ENCODE results near the gene TEX11.
"Not testable (repeated sequence)": the region's sequence is repeated elsewhere in the genome, so short reads cannot be mapped to it uniquely, and the experiment has no call there.

The TEX11 gene

GRCh38 chrX:70908541-70908940 is at the start of gene TEX11:
TSS of gene TEX11 (minus strand) at chrX:70908711. CDS start at chrX:70907789, 922 bp downstream.
- no peak for DNase-seq (ENCODE audit: low spot score)

- DNase-seq (ENCODE audit: low spot score): no peak
These were observed 46.4 kb upstream of the TEX11 start for GRCh38 chrX:70954871-70955270.

DNA sequence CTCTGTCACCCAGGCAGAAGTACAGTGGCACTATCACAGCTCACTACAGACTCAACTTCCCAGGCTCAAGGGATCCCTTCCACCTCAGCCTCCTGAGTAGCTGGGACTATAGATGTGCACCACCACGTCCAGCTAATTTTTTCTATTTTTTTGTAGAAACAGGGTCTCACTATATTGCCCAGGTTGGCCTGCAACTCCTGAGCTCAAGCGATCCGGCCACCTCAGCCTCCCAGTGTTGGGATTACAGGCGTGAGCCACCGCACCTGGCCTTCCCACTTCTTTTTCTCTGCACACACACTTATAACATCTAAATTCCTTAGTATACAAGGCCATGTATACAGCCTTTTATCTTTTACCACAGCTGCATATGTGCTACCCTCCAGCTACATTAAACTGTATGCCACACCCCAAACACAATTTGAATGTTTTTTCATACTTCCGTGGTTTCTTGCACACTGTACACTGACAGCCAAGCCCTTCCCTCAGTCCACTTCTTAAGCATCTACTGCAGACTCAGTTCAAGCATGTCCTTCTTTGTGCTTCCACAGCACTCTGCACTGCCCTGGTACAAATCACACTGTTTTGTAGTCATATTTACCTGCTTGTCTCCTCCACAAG is 15.9 kb upstream of the TEX11 start:
- no peak for DNase-seq (ENCODE audit: low spot score)

DNA sequence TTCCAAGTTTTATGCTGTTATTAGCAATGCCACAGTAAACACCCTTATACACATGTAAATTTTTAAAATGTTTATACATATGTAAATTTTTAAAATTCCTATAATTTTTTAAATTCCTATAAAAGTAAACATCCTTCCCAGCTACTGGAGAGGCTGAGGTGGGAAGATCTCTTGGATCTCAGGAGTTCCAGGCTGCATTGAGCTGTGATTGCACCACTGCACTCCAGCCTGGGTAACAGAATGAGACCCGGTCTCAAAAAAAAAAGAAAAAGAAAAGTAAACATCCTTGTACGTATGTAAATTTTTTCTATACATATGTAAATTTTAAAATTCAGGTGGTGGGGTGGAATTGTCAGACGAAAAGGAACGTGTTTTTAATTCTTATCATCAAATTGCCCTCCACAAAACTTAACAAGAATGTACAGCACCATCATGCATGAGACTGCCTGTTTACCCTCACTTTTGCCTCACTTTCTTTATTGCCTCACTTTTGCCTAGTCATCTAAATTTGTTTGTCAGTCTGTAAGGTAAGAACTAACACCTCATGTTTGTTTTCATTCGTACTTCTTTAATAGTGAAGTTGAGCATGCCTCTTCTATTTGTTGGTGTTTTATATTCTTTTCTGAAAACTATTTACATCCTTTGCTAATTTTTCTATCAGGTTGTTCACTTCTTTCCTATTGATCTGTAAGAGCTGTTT is 14.4 kb upstream of the TEX11 start:
- no peak for DNase-seq (ENCODE audit: low spot score)

GRCh38 chrX:70921709-70922352 is 13.3 kb upstream of the TEX11 start:
- DNase-seq (ENCODE audit: low spot score): no peak

DNA sequence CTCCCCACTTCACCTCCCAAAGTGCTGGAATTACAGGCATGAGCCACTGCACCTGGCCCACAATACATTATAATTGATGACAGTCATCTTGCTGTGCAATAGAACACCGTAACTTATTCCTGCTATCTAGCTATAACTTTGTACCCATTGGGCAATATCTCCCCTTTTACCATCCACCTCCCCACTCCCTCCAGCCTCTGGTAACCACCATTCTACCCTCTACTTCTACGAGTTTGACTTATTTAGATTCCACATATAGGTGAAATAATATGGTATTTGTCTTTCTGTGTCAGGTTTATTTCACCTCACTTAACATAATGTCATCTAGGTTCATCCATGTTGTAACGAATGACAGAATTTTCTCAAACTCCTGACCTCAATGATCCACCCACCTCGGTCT is 8.2 kb upstream of the TEX11 start:
- no peak for DNase-seq (ENCODE audit: low spot score)

DNA sequence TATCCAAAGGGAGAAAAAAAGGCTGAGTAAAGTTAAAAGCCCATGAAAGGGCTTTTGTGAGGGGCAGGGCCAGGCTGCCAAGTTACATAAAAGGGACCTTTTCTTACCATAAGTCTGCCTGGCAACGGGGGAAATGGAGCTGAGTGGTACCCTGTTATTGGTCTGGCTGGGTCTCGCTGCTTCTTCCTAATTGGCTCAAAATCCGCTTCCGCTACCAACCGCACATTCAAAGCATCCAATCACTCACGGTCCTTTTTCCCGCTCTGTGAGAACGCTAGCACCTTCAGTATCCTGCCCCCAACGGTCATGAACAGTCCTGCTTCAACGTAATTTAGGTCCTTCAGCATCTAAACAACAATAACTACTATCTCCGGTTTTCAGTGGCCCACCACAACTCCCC is 611 bp downstream of the TEX11 start:
- DNase-seq (ENCODE audit: low spot score): no peak

DNA sequence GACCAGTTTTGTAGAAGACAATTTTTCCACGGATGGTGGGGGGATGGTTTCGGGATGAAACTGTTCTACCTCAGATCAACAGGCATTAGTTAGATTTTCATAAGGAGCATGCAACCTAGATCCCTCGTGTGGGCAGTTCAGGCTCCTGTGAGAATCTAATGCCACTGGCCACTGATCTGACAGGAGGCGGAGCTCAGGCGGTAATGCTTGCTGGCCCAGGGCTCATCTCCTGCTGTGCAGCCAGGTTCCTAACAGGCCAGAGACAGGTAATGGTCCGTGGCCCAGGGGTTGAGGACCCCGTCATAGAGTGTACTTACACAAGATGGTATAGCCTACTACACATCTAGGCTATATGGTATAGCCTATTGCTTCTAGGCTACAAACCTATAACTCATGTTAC is 7.0 kb downstream of the TEX11 start:
- no peak for DNase-seq (ENCODE audit: low spot score)

- DNase-seq (ENCODE audit: low spot score): not testable (repeated sequence)
These were observed 18.1 kb downstream of the TEX11 start for GRCh38 chrX:70890441-70890840.

DNA sequence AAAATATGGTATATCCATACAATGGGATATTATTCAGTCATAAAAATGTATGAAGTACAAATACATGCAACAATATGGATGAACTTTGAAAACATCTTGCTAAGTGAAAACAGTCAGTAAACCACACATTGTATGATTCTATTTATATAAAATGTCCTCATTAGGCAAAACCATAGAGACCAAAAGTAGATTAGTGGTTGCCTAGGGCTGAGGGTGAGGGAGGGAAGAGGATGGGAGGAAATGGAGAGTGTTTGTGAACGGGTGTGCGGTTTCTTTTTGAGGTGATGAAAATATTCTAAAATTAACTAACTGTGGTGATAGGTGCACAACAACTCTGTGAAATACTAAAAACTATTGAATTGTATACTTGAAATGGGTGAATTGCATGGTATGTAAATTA is 29.6 kb downstream of the TEX11 start:
- DNase-seq (ENCODE audit: low spot score): no peak

DNA sequence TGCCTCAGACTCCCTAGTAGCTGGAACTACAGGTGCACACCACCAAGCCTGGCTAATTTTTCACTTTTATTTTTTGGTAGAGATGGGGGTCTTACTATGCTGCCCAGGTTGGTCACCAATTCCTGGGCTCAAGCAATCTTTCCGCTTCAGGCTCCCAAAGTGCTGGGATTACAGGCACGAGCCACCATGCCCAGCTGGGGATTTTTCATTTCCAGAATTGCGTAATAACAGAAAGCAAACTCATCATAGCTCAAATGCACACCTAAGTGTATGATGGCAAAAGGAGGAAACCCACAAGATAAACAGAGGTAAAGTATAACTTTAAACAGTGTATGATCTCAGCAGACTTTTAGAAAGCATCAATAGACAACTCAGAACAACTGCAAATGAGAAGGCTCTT is 56.2 kb downstream of the TEX11 start:
- DNase-seq (ENCODE audit: low spot score): no peak

DNA sequence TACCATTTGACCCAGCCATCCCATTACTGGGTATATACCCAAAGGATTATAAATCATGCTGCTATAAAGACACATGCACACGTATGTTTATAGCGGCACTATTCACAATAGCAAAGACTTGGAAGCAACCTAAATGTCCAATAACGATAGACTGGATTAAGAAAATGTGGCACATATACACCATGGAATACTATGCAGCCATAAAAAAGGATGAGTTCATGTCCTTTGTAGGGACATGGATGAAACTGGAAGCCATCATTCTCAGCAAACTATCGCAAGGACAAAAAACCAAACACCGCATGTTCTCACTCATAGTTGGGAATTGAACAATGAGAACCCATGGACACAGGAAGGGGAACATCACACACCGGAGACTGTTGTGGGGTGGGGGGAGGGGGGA is 64.4 kb downstream of the TEX11 start:
- not testable (repeated sequence) for DNase-seq (ENCODE audit: low spot score)

- DNase-seq (ENCODE audit: low spot score): not testable (repeated sequence)
These were observed 64.9 kb downstream of the TEX11 start for GRCh38 chrX:70843620-70844019.

- DNase-seq (ENCODE audit: low spot score): no peak
These were observed 73.9 kb downstream of the TEX11 start for GRCh38 chrX:70834589-70834988.

DNA sequence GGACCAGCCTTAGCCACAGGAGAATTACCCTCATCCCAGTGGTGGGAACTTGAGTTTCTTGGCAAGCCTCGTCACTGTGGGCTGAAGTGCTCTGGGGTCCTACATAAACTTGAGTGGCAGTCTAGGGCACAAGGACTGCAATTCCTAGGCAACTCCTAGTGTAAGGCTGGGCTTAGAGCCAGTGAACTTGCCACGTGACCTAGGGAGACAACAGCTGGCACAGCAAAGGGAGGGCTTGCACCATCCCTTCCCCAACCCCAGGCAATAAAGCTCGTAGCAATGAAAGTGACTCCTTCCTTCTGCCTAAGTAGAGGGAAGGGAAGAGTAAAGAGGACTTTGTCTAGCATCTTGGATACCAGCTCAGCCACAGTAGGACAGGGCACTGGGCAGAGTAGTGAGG is 81.8 kb downstream of the TEX11 start:
- no peak for DNase-seq (ENCODE audit: low spot score)

GRCh38 chrX:70825366-70825765 is 83.1 kb downstream of the TEX11 start:
- no peak for DNase-seq (ENCODE audit: low spot score)

DNA sequence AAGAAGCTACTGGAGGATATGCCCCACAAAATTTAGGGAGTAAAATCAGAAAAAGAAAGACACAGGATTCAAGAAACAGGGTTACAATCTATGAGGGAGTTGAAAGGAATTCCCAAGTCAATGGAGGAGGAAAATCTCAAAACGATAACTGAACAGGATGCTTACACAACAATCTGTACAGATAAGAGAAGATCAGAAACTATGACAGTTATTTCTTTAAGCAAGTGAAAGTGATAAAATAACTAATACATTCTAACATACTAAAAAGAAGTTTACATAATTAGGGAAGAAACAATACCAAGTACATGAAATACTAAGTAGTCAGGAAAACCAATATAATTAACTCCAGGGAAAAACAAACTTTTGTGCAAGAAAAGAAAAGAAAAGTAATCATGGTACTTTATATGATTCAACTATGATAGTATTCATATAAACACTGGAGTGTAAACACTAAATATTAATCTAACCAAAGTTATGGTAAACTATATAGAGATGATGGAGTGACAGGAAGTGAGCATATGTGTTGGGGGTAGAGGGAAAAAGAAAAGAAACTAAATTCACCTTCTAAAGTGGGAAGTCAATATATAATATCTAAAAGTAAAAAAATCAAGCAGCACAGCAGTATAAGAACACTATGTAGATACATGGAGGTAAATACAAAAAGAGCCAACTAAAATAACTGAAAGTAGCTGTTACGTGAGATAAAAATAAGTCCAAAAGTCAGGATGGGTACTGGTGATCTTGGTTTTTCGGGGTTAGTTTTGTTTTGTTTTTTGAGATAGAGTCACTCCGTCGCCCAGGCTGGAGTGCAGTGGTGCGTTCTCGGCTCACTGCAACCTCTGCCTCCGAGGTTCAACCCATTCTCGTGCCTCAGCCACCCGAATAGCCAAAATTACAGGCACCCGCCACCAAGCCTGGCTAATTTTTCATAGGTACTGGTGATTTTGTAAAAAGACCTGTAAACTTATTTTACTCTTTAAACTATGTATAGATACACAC is 99.3 kb downstream of the TEX11 start:
- DNase-seq (ENCODE audit: low spot score): no peak

GRCh38 chrX:70806081-70806480 is 102.4 kb downstream of the TEX11 start:
- DNase-seq (ENCODE audit: low spot score): no peak

GRCh38 chrX:70796742-70797141 is 111.8 kb downstream of the TEX11 start:
- DNase-seq (ENCODE audit: low spot score): not testable (repeated sequence)

- DNase-seq (ENCODE audit: low spot score): no peak
These were observed 134.3 kb downstream of the TEX11 start for GRCh38 chrX:70774223-70774622.

DNA sequence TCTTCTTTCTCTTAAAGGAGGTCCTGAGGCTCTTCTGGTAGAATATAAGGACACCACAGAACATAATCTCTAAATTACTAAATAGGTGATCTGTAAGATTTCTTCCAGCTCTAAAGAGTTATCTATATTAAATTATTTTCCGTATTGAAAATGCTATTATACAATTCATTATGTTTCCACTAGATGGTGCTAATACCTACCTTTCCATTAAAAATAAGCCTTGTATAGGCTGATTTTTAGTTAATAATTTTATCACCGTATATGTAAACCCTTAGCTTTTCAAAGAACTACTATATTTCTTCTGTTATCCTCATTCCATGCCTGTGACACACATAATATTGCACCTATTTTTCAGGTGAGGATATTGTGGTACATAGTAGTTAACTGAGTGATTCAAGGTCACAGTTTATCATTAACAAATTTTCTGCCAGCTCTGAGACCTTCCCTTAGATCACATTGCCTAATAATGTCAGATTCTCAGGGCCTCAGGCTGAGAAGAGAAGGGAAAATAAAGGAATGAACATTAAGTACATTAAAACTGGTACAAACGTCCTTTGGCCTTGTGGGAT is 138.8 kb downstream of the TEX11 start:
- DNase-seq (ENCODE audit: low spot score): peak; percentile 2

GRCh38 chrX:70762285-70762684 is 146.2 kb downstream of the TEX11 start:
- no peak for DNase-seq (ENCODE audit: low spot score)

Measured in cerebellar cortex (tissue), 1 donor.